DMS53 treated with DMSO at 0.1 percent for 48 hours (cell line): Measurements from ENCODE around the gene ARHGDIA.

ENCODE experiments used
- DNase-seq: peaks from one replicate; lab custom pipeline; 2025; ENCODE audit not compliant: unreplicated experiment; lab: John Stamatoyannopoulos, UW

ARHGDIA gene

GRCh38 chr17:81888988-81889595 is 18.0 kb upstream of the ARHGDIA start:
- DNase-seq: no peak

GRCh38 chr17:81888105-81888987 is 17.2 kb upstream of the ARHGDIA start:
- no peak for DNase-seq

GRCh38 chr17:81885869-81886548 is 14.9 kb upstream of the ARHGDIA start:
- DNase-seq: no peak

- DNase-seq: no peak
These were observed 14.3 kb upstream of the ARHGDIA start for GRCh38 chr17:81885454-81885853.

- DNase-seq: no peak
These were observed 13.8 kb upstream of the ARHGDIA start for GRCh38 chr17:81884968-81885367.

GRCh38 chr17:81884520-81884919 is 13.4 kb upstream of the ARHGDIA start:
- DNase-seq: no peak

- no peak for DNase-seq
These were observed 8.0 kb upstream of the ARHGDIA start for GRCh38 chr17:81879121-81879520.

GRCh38 chr17:81878294-81878693 is 7.2 kb upstream of the ARHGDIA start:
- DNase-seq: no peak

GRCh38 chr17:81877569-81877968 is 6.4 kb upstream of the ARHGDIA start:
- DNase-seq: no peak

GRCh38 chr17:81871387-81872230 is 472 bp upstream of the ARHGDIA start:
- DNase-seq: peak; percentile 80

GRCh38 chr17:81870131-81870980 is 781 bp downstream of the ARHGDIA start:
- DNase-seq: no peak

- DNase-seq: no peak
These were observed 1.7 kb downstream of the ARHGDIA start for GRCh38 chr17:81869221-81870130.

GRCh38 chr17:81868674-81869220 is 2.4 kb downstream of the ARHGDIA start:
- no peak for DNase-seq

- DNase-seq: no peak
These were observed 3.0 kb downstream of the ARHGDIA start for GRCh38 chr17:81867991-81868673.

- peak; percentile 60 for DNase-seq
These were observed 3.8 kb downstream of the ARHGDIA start for GRCh38 chr17:81867170-81867990.

- no peak for DNase-seq
These were observed 4.5 kb downstream of the ARHGDIA start for GRCh38 chr17:81866440-81867169.
